Measurements from ENCODE around the gene ME3.

Gene ME3

GRCh38 chr11:86460461-86461385 is 211.7 kb downstream of the ME3 start:
- DNase-seq (ENCODE audit: low read depth in 2 of 2): no peak

DNA sequence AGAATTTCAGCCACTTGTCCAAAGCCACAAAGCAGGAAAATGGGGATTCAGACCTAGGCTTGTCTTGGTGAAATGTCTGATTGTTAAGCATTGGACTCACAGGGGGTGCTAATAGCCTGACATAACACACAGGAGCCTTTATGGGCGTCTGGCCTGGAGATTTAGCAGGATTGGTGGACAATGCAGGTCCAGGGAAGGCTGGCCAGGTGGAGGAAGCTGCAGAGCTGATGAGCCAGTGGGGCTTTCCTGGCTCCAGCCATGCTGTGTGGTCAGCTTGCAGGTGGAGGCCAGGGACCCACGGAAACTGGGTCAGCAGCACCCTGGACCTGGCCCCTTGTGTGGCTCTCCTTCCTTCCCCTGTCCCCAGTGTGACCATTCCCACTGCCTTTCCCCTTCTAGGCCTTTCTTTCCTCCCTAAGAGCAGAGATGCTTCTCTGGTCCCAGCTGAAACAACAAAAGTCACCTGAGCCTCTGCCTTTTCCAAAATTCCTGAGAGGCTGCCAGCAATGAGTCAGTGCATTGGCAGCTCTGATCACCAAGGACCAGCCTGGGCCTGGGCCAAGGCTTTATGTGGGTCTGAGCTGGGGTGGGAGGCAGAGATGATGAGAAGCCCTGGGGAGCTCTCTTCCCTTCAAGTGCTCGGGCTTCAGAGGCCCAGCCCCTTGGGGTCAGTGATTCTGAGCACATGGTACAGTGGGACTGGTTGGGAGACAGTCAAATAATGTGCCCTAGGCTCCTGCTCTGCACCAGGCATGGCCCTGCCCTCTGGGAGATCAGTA is 212.5 kb downstream of the ME3 start:
- DNase-seq (ENCODE audit: low read depth in 2 of 2): no peak

DNA sequence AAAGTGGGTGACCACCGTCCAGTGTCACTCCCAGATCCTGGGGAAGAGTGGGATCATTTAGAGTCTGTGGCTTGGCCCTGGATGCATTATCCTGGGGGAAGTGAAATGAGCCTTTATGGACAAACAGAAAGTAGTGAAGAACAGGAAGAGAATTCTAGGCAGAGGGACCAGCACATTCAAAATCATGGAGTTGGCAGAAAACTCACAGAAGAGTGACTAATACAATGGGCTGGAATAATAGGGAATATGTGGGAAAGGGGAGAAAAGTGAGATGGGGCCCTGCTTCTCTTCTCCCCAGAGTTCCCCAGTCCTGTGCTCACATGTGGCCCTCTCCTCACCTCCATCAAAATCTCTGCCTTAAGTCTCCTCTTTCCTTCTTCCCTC is 213.4 kb downstream of the ME3 start:
- no peak for DNase-seq (ENCODE audit: low read depth in 2 of 2)

DNA sequence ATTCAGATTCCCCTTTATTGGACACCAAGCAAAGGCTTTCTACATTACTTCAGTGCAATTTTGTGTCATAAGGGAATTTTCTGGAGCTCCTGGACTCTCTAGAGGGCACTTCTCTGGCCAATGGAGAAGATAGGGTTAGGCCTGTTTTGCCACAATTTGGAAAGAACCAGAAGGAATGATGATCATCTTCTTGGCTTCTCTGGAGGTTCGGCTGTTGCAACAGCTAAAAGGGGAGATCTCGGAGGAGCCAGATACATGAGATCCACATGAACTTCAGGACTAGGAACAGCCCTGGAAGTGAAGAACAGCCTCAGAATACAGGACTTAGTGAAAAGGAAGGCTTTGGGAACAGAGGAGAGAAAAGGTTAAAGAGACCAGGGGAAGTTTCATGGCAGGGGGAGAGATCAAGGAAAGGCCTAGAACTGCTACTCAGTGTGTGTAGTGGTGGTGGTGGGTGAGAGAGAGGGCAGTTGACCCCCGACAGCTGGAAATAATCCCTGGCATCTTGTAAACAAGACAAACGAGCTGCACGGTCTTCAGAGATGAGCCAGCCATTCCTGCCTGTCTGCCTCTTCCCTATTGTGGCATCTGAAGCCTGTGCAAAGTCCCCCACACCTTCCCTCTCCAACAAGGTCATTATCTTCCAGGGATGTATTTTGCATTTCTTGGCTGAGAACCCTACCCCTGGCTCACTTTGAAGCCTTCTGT is 214.0 kb downstream of the ME3 start:
- DNase-seq (ENCODE audit: low read depth in 2 of 2): no peak

- peak; percentile 40 to 51 for DNase-seq (ENCODE audit: low read depth in 2 of 2)
These were observed 216.1 kb downstream of the ME3 start for GRCh38 chr11:86456075-86456939.

DNA sequence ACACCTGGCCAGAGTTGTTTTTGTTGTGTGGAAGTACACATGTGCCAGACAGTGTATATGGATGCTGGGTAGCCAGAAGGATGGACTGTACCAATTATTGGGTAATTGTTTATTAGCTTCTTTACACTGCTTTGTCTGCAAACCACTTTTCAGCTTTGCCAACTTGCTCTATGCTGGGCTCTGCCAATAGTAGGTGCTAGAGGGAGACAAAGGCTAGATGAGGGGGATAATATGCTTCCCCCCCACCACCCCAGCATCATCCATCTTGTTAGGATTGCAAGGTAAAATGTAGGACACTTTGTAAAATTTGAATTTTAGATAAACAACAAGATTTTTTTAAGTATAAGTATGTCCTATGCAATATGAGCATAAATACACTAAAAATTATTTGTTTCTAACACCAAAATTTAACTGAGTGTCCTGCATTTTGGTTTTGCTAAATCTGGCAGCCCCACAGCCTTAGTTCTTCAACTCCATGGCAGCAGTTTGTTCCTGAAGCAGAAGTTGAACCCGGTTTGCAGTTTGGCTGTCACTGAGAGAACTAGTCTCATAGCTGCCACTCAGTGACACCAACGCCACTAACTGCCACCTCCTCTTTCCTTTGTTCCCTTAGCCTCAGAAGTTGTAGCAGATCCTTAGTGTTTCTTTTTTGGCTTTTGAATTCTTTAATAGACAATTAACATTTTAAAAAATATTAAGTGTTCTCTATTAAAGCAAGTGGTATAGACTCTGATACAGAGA is 219.0 kb downstream of the ME3 start:
- DNase-seq (ENCODE audit: low read depth in 2 of 2): no peak

GRCh38 chr11:86449993-86450629 is 222.3 kb downstream of the ME3 start:
- DNase-seq (ENCODE audit: low read depth in 2 of 2): no peak

- no peak for DNase-seq (ENCODE audit: low read depth in 2 of 2)
These were observed 224.5 kb downstream of the ME3 start for GRCh38 chr11:86447763-86448480.

DNA sequence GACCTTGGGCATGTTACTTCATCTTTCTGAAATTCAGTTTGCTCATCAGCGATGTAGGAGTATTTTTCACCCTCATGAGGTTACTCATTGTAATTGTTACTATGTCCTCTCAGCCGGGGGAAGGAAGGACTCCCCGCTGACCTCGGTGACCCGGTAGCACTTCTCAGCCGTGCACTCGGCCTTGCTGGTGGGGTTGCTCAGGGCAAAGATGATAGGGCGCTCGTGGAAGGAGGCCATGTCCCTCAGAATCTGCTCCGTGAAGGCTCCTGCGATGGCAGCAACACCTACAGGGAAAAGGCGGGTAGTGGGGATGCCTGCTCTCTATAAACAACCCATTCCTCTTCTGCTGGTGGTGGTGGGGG is 225.5 kb downstream of the ME3 start:
- no peak for DNase-seq (ENCODE audit: low read depth in 2 of 2)

GRCh38 chr11:86446163-86446923 is 226.1 kb downstream of the ME3 start:
- no peak for DNase-seq (ENCODE audit: low read depth in 2 of 2)

DNA sequence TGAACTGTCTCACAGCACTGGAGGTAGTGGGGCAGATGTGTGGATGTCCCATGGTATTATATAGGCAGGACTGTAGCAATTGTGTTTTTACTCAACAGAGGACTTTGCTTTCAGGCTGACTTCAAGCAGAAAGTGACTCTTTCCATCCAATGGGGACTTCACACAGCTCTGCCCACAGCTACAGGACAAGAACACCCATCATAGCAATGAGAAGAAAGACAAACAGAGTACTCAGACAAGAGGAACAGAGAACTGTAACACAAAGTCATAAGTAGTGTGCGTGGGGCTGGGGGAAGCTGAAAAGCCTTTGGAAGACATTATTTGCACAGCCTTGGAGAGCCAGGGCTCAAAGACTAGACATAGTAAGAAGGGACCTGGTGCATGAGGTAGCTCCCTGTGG is 227.4 kb downstream of the ME3 start:
- DNase-seq (ENCODE audit: low read depth in 2 of 2): no peak

DNA sequence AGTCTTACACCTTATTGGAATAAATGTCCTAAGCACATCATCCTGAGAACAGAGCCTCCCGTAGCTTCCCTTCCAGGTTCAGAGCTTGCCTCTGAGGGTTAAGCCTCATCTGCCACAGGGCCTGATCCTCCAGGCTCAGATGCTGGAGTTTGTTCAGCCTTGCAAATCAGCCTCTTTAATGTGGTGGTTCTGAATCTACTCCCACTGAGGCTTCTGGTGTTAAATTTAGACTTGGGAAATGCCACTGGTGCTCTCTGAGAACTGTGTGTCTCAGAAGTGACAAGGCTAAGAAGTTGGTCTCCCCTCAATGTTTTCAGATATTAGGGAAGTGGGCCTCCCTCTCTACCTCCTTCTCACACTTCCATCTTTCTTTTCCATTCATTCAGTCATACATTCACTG is 229.0 kb downstream of the ME3 start:
- DNase-seq (ENCODE audit: low read depth in 2 of 2): no peak

DNA sequence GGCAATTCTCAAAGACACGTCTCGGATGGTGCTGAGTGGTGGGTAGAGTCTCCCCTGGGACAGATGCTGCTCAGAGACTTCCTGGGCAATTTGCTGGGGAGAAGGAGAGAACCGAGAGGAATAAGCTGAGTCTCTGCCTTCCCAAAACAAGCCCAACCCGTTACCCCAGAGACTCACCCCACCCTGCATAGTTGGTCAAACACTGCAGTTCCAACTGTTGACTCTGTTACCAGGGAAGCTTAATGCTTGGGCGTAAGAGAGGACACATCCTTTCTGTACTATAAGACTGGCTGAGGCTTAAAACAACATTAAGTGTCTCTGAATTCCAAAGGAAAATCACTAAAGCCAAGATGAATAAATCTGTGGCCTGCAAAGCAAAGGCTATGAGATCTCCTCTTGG is 229.6 kb downstream of the ME3 start:
- no peak for DNase-seq (ENCODE audit: low read depth in 2 of 2)

DNA sequence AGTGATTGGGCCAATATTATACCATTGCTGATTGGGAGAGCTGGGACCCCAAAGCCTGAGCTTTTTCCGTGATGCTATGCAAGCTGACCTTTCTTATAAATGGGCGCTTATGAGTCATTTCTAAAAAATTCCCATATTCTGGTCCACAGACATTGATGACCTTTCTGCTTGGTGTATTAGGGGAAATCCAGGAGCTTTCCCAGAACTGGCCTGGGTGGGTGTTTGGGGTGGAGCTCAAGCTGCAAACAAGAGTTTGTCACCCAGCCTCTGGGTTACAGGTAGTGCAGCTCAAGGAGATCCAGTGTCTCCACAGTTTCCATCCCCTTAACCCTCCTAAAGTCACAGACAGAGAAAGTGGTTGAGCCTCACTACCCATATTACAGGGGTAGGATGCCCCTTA is 230.0 kb downstream of the ME3 start:
- DNase-seq (ENCODE audit: low read depth in 2 of 2): no peak

- DNase-seq (ENCODE audit: low read depth in 2 of 2): no peak
These were observed 231.6 kb downstream of the ME3 start for GRCh38 chr11:86440843-86441242.

DNA sequence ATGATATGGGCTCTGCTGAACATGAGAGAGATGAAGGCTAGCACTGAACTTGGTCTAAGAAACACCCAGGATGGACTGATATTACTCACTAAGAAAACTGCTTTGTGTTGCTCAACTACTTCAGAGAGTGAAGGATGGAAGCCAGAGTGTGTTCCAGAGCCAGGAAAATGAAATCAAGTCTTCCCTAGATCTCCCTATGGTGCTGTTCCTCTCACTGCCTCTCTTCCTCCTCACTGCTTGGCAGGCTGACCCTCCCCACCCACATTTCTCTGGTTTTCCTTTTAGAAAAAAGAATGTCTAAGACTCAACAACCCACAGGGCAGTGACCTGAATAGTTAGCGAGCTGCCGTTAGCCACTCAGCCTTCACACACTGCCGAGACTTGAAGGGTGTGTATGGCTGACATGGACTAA is 232.1 kb downstream of the ME3 start:
- DNase-seq (ENCODE audit: low read depth in 2 of 2): no peak

DNA sequence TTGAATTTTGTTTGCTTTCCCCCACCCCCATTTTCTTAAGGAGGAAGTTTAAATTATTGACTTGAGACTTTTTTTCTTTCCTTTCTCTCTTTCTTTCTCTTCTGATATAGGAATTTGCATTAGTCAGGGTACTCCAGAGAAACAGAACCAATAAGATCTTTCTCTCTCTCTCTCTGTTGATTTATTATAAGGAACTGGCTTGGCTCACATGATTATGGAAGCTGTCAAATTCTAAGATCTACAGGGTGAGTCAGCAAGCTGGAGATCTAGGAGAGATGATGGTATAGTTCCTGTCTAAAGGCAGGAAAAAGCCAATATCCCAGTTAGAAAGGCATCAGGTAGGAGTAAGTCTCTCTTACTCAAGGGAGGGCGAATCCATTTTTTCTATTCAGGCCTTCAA is 233.7 kb downstream of the ME3 start:
- no peak for DNase-seq (ENCODE audit: low read depth in 2 of 2)

DNA sequence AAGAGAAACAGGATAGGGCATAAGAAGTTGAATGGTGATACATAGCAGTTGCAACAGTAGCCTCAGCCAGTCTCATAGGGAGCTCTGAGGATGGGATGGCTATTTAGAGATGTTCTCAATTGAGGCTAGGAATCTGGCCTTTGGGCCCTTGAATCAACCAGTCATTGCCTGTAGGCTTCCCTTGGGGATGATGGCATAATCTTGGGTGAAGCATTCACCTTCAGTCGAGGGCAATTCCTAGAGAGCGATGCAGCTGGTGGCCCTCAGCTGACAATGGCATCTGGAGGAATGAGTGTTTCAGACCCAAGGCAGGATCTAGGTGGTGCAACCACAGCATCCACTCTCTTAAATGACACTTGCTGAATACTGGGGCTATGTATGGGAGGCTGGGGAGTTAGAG is 236.7 kb downstream of the ME3 start:
- DNase-seq (ENCODE audit: low read depth in 2 of 2): no peak

Data from activated CD8-positive, alpha-beta memory T cell treated with anti-CD3 and anti-CD28 coated beads for 4 hours (primary cell).